Esophagus muscularis mucosa (tissue), 4 donors: Measurements from ENCODE around the gene FBXO22. TPM values are rescaled to one million over a fixed set of nuclear protein-coding genes. Genes with fewer than 3 reads are reported as not detected.

Source experiments
- DNase-seq: peaks from one replicate; pipeline ENCODE4 v3.0.0-alpha.2; 2017; ENCODE audit errors: extremely low spot score
- H3K27ac ChIP-seq, 4 donors: fragments of 200-600 bp; sonication (generic); replicated peaks in 1 of 4; 1 replicate in 3 of 4; 2 replicates in 1 of 4; pipeline ENCODE4 v1.5.1; 2016 to 2019; ENCODE audit warnings: mild to moderate bottlenecking in 1 of 4
- H3K27me3 ChIP-seq, 4 donors: fragments of 200-600 bp; sonication (generic); one replicate each; pipeline versions ENCODE4 v1.5.1 to v1.6.0; 2016 to 2019
- H3K36me3 ChIP-seq, 4 donors: fragments of 200-600 bp; sonication (generic); one replicate each; pipeline ENCODE4 v1.5.1; 2016 to 2019
- H3K4me1 ChIP-seq, 4 donors: fragments of 200-600 bp; sonication (generic); one replicate each; pipeline ENCODE4 v1.5.1; 2016 to 2019
- H3K4me3 ChIP-seq, 4 donors: fragments of 200-600 bp; sonication (generic); 1 replicate in 2 of 4; 2 replicates in 2 of 4; pipeline ENCODE4 v1.5.1; 2016 to 2019; ENCODE audit warnings: mild to moderate bottlenecking in 4 of 4, moderate library complexity in 1 of 4
- H3K9me3 ChIP-seq, 4 donors: fragments of 200-600 bp; sonication (generic); 1 replicate in 3 of 4; 2 replicates in 1 of 4; pipeline ENCODE4 v1.5.1; 2016 to 2019
- CTCF ChIP-seq, 3 experiments: fragments of 200-600 bp in 2 of 3; fragments of 450-650 bp in 1 of 3; sonication (generic) in 2 of 3; IDR thresholded peaks; one replicate each; pipeline ENCODE4 v1.5.1; 2017 to 2019; ENCODE audit warnings: antibody characterized with exemption in 3 of 3, mild to moderate bottlenecking in 2 of 3, moderate library complexity in 1 of 3
- EP300 ChIP-seq: sonication (generic); formaldehyde crosslinking; IDR thresholded peaks from one replicate; pipeline ENCODE4 v1.6.1; 2017; ENCODE audit warnings: antibody characterized with exemption
- POLR2A ChIP-seq: fragments of 450-650 bp; IDR thresholded peaks from one replicate; pipeline ENCODE4 v1.6.1; 2017; ENCODE audit warnings: antibody characterized with exemption, moderate library complexity, mild to moderate bottlenecking, low read depth
- POLR2AphosphoS5 ChIP-seq, 2 donors: sonication (generic); formaldehyde crosslinking; IDR thresholded peaks; one replicate each; pipeline ENCODE4 v1.6.1; 2017; ENCODE audit warnings: antibody characterized with exemption in 2 of 2
- WGBS: methylation state at CpG from one replicate; pipeline ENCODE4 v1.1.5; 2018; 5-methylcytosine and 5-hydroxymethylcytosine counted together
- intact Hi-C: fragments of 100-400 bp; cut with DNase I; formaldehyde crosslinking; loops from one replicate; pipeline ENCODE4 v1.15.1; 2023
- total RNA-seq, 4 donors: library from RNA; depleted of rRNA; stranded (reverse); fragments of >200 nt; gene quantifications; one replicate each; pipeline versions ENCODE4 v1.1.0 to v1.2.1, GENCODE V29; 2016

The FBXO22 gene
- total RNA-seq, 4 donors from 2014 or later, result 10.4 to 23.8 (median 17.7) TPM

DNA sequence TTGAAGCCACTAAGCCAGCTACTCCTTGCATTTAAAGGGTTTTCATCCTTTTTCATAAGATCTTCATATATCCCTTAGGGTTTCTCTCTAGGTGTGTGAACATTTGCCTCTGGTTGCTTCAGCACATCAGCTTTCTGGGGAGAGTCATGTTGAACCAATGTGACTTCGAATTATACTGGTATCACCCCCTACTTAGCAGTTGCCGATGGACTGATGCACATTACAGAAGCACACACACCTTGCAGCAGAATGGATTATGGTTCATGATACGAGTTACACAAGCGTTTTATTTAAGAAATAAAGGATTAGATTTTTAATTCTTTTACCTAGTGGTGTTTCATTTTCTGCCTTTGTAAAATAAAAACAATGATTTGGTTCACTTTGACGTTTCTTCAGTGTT is 39.6 kb downstream of the FBXO22 start:
- WGBS, result 77% methylated on average over 5 of the region's 5 CpGs
- Histone ChIP-seq H3K27ac (no peak overlapping the region), H3K9me3 (no peaks in the 10 kb centered on the region), H3K36me3 (no peaks in the 10 kb centered on the region), H3K4me1 (no peaks in the 10 kb centered on the region), H3K27me3 (peaks cover 0 to 11% (median 0%) of the 10 kb centered on the region in 4 donors), H3K4me3 (no peak overlapping the region)
- TF ChIP-seq POLR2AphosphoS5 (IDR thresholded peaks at IDR 0.05) (no peak), CTCF (IDR thresholded peaks at IDR 0.05) (no peak), POLR2A (no peak), EP300 (no peak)
- intact Hi-C loops, result no loop called here
- DNase-seq, result no peak

- peaks cover 0 to 17% (median 0%) of the 10 kb centered on the region in 4 donors for H3K27me3 ChIP-seq
- H3K4me1 ChIP-seq, result no peaks in the 10 kb centered on the region
- no peaks in the 10 kb centered on the region for H3K36me3 ChIP-seq
- 46% methylated on average over 1 of the region's 1 CpG for WGBS
- no peak overlapping the region for H3K4me3 ChIP-seq
- DNase-seq, result no peak
- H3K9me3 ChIP-seq, result no peaks in the 10 kb centered on the region
- intact Hi-C loops, result no loop called here
- TF ChIP-seq POLR2AphosphoS5 (IDR thresholded peaks at IDR 0.05) (no peak), POLR2A (no peak), CTCF (IDR thresholded peaks at IDR 0.05) (no peak), EP300 (no peak)
- H3K27ac ChIP-seq, result no peak overlapping the region
Observed at GRCh38 chr15:75943713-75944215, 40.1 kb downstream of the FBXO22 start.

- no peak for DNase-seq
- intact Hi-C loops, result no loop called here
- TF ChIP-seq EP300 (no peak), CTCF (IDR thresholded peaks at IDR 0.05) (no peak), POLR2AphosphoS5 (IDR thresholded peaks at IDR 0.05) (no peak), POLR2A (no peak)
- Histone ChIP-seq H3K27ac (no peak overlapping the region), H3K4me1 (no peaks in the 10 kb centered on the region), H3K4me3 (no peak overlapping the region), H3K36me3 (no peaks in the 10 kb centered on the region), H3K9me3 (no peaks in the 10 kb centered on the region), H3K27me3 (peaks cover 0 to 20% (median 0%) of the 10 kb centered on the region in 4 donors)
- WGBS, result 83% methylated on average over 4 of the region's 4 CpGs
Observed at GRCh38 chr15:75945953-75946352, 42.3 kb downstream of the FBXO22 start.

- TF ChIP-seq EP300, result no peak
- no peak for TF ChIP-seq POLR2AphosphoS5 (IDR thresholded peaks at IDR 0.05)
- no peak for TF ChIP-seq CTCF (IDR thresholded peaks at IDR 0.05)
- no peak for TF ChIP-seq POLR2A
- H3K4me3 ChIP-seq, result no peak overlapping the region
- H3K36me3 ChIP-seq, result no peaks in the 10 kb centered on the region
- no peaks in the 10 kb centered on the region for H3K4me1 ChIP-seq
- no peaks in the 10 kb centered on the region for H3K9me3 ChIP-seq
- H3K27ac ChIP-seq, result no peak overlapping the region
- DNase-seq, result no peak
- intact Hi-C loops, result no loop called here
- H3K27me3 ChIP-seq, result peaks cover 0 to 20% (median 0%) of the 10 kb centered on the region in 4 donors
- 60% methylated on average over 1 of the region's 1 CpG for WGBS
Observed at GRCh38 chr15:75947092-75947491, 43.4 kb downstream of the FBXO22 start.

DNA sequence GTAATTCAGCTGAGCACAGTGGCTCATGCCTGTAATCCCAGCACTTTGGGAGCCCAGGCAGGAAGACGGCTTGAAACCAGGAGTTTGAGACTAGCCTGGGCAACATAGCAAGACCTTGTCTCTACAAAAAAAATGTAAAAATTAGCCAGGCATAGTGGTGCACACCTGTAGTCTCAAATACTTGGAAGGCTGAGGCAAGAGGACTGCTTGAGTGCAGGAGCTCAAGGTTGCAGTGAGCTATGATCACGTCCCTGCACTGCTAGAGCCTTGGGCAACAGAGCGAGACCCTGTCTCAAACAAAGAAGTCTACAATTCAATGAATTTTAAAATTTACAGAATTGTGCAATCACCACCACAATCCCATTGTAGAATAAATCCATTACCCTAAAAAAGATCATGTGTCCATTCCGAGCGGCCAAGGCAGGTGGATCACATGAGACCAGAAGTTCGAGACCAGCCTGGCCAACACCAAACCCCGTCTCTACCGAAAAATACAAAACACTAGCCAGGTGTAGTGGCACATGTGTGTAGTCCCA is 45.2 kb downstream of the FBXO22 start:
- DNase-seq, result no peak
- no peak overlapping the region for H3K27ac ChIP-seq
- 79% methylated on average over 8 of the region's 8 CpGs for WGBS
- TF ChIP-seq POLR2AphosphoS5 (IDR thresholded peaks at IDR 0.05) (no peak), EP300 (no peak), POLR2A (no peak), CTCF (IDR thresholded peaks at IDR 0.05) (no peak)
- no peaks in the 10 kb centered on the region for H3K9me3 ChIP-seq
- H3K27me3 ChIP-seq, result peaks cover 0 to 20% (median 0%) of the 10 kb centered on the region in 4 donors
- H3K4me1 ChIP-seq, result no peaks in the 10 kb centered on the region
- no peak overlapping the region for H3K4me3 ChIP-seq
- intact Hi-C loops, result no loop called here
- H3K36me3 ChIP-seq, result no peaks in the 10 kb centered on the region
